Measurements from ENCODE around the gene KCNQ1.

Gene KCNQ1, protein sequence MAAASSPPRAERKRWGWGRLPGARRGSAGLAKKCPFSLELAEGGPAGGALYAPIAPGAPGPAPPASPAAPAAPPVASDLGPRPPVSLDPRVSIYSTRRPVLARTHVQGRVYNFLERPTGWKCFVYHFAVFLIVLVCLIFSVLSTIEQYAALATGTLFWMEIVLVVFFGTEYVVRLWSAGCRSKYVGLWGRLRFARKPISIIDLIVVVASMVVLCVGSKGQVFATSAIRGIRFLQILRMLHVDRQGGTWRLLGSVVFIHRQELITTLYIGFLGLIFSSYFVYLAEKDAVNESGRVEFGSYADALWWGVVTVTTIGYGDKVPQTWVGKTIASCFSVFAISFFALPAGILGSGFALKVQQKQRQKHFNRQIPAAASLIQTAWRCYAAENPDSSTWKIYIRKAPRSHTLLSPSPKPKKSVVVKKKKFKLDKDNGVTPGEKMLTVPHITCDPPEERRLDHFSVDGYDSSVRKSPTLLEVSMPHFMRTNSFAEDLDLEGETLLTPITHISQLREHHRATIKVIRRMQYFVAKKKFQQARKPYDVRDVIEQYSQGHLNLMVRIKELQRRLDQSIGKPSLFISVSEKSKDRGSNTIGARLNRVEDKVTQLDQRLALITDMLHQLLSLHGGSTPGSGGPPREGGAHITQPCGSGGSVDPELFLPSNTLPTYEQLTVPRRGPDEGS

DNA sequence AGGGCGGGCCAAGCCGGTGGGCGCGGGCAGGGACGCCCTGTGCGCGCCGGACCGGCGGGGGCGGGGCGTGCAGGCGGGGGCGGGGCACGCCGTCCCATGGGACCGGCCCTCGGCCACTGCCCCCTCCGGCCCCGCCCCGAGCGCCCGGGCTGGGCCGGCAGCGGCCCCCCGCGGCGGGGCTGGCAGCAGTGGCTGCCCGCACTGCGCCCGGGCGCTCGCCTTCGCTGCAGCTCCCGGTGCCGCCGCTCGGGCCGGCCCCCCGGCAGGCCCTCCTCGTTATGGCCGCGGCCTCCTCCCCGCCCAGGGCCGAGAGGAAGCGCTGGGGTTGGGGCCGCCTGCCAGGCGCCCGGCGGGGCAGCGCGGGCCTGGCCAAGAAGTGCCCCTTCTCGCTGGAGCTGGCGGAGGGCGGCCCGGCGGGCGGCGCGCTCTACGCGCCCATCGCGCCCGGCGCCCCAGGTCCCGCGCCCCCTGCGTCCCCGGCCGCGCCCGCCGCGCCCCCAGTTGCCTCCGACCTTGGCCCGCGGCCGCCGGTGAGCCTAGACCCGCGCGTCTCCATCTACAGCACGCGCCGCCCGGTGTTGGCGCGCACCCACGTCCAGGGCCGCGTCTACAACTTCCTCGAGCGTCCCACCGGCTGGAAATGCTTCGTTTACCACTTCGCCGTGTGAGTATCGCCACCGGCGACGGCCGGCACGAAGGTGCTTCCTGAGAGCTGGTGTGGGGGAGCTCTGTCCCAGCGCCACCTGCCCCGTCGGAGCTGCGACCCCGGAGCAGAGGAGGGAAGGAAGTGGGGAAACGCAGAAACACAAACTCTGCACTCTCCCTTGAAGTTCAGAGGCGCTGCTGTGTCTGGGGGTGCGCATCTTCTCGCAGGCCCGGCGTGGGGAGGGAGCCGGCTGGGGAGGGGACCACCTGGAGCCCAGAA, at the start of gene KCNQ1:
Gene KCNQ1, plus strand, starts transcription at position 188 of the 925 bp plus-strand sequence. Its CDS starts 91 bp downstream, at position 279.
- no peak for DNase-seq

DNA sequence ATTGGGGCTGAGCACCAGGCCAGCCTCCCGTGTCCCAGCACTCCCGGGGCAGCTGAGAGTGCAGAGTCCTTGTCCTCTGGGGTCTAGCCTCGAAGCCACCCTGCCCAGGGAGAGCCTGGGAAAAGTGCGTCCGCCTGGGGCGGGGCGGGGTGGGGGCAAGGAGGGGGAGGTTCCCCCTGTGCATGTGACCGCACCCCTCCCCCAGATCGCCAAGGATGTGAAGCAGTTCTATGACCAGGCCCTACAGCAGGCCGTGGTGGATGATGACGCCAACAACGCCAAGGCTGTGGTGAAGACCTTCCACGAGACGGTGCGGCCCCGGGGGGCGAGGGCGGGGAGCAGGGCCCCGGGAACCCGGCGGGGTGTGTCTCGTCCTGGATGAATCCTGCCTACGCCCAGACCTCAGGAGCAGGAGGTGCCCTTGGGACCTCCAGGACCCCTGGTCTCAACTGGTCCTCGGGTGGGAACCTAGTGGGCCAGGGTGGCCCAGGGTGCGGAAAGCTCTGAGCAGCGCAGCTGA, 49.5 kb upstream of the KCNQ1 start:
- DNase-seq = no peak

DNA sequence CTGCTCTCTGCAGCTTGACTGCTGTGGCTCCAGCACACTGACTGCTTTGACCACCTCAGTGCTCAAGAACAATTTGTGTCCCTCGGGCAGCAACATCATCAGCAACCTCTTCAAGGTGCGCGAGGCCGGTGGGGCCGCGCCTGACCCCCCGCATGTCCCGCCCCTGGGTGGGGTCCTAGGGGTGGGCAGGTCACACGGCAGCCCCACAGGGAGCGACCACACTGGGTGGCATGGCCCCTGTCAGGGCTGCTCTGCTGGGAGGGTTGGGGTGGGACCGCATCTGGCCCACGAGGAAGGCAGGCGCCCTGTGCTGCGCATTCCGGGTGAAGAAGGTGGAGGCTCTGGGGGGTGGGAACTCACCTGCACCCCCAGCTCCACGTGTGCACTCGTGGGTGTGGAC, 49.0 kb upstream of the KCNQ1 start:
- no peak for DNase-seq

DNA sequence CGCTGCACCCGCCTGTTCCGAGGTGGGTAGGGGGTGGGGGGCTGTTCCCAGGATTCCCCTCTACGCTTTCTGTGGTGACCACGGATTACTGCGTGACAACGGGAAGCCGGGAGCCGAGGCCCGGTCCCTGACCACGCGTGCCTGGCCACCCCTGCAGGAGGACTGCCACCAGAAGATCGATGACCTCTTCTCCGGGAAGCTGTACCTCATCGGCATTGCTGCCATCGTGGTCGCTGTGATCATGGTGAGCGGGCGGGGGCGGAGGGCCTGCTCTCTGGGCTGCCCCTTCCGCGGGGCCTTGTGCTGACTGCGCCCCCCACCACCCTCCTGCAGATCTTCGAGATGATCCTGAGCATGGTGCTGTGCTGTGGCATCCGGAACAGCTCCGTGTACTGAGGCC, 48.3 kb upstream of the KCNQ1 start:
- DNase-seq = no peak

DNA sequence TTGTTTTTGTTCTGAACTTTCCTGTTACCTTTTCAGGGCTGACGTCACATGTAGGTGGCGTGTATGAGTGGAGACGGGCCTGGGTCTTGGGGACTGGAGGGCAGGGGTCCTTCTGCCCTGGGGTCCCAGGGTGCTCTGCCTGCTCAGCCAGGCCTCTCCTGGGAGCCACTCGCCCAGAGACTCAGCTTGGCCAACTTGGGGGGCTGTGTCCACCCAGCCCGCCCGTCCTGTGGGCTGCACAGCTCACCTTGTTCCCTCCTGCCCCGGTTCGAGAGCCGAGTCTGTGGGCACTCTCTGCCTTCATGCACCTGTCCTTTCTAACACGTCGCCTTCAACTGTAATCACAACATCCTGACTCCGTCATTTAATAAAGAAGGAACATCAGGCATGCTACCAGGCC, 47.8 kb upstream of the KCNQ1 start:
- DNase-seq = no peak

DNA sequence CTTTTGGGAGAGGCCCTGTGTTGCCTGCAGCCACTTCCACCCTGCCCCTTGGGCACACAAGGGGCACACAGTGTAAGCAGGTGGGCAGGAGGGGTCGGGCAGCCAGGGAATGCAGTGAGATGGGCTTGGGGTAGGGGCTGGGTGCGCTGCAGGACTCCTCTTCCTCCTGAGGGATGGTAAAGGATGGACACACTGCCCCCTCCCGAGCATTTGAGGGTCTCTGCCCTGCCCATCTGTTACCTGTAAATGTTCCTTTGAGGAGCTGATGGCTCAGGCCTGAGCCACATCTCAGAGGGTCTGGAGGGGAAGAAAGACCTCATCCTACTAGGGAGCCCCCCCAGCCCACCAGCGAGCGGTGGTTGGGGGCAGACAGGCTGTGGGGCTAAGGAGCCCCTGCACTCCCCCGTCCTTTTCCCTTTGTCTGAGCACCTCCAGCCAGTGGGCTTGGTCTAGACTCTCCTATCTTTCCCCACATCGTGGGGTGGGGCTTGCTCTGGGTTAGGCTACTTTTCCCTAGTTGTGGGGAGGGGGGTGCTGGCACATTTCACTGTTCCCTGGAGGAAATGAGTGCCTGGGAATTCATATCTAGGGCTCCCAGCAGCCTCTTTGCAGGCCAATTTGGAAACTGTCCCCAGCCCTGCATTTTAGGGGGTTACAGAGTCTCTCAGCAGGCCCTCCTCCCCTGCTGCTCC, 46.0 kb upstream of the KCNQ1 start:
- no peak for DNase-seq

DNA sequence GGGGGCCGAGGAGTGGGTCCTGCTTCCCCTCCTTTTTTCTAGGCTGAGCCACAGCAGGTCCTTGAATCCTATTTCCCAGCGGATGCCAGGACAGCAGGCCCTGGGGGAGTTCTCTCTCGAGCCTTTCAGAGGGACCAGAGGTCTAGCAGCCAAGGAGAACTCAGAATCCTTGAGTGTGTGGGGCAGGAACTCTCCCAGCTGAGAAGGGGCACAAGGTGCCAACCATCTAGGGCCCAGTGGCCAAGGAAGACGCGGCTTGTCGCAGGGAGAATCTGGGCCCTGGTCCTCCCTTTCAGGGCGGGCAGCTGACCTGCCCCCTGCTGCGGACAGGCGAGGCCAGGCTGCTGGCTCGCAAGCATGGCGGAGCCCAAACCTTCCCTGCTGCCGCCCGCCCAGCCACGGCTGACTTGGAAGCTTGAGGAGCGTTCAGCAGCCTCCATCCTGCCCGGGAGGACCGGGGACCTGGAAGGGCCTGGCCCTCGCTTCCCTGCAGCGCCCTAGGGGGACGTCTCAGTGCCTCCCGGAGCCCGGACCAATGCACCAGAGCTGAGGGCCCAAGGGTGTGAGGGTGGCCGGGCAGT, 45.2 kb upstream of the KCNQ1 start:
- DNase-seq = no peak

DNA sequence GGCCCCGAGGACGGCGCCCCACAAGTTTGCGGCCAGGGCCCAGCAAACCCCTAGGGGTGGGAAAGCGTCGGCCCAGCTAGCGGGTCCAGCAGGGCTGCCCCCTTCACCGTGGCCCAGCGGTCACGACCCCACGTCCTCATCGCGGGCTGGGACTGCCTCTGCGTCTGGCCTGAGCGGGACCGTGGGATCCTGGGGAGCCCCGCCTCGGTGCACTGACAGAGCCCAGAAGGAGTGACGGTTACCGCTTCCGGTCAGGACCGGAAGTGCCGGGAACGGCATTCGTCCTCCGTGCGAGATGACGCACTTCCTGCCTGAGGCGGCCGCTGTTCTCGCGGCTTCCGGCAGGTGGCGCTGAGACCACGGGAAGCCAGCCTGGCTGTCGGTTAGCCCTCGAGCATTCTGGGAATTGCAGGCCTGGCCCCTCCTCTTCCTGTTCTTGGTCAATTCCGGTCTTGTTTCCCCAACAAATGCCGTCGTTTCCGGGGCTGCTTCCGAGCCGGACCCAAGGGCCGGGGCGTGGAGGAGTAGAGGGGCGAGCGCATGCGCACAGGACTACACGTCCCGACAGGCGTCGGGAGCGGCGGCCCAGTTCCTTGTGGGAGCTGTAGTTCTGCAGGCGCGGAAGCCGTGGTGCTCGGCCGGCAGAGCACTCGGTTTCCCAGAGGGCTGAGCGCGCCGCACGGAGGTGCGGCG, 44.6 kb upstream of the KCNQ1 start, which contains the start of gene TSSC4:
Gene TSSC4, plus strand, starts transcription at position 682 of the 693 bp plus-strand sequence. CDS start 1,884 bp downstream, outside the sequence.
- DNase-seq = peak; percentile 96

DNA sequence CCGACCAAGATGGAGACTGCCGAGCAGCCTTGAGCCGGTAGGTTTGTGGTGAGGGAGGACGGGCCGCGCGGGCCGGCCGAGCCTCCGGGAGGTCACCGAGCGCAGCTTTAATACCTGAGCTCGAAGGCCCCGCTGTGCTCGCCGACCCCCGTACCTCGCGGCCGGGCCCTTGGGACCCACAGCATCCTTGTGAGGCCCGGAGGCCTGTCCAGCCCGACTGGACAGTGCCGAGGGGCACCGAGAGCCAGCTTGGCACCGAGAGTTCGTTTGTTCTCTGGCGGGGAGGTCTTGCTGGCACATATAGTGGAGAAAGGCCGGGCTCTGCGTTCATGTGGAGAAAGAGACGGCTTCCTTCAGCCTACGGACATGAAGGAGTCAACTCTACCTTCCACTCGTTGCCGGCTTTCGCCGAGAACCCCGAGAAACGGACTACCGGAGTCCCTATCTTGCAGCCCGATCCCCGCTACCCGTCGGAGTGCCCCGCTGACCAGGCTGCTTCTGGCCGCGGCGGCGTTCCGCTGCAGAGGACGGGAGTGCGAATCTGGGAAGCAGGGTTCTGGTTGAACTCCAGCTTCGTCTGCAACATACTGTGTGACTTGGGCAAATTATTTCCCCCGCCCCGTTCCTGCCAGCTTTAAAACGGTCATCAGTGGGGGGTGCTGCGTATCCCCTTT, 43.9 kb upstream of the KCNQ1 start:
- DNase-seq = no peak

DNA sequence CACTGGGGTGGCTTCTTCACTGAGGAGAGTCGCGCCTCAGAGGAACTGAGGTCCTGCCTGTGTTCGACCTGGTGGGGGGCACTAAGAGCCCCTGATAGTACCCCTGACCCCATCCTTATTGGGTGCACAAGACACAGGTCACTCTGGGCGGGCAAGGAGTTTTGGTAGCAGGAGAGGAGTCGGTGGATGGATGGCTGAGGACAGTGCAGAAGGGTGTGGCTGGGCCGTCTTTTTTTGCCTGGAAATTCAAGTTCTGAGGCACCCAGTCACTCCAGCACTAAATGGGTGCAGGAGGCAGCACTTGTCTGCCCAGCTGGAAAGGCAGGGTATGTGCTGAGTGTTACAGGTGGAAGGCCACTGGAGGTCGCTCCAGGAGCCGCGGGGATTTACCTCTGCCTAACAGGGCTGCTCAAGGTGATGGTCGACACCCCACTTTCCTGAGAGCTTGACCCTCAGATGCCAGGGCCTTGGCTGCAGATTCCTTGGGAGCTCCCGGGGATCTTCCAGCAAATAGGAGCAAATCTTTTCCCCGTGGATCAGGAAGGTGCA, 43.3 kb upstream of the KCNQ1 start:
- no peak for DNase-seq

DNA sequence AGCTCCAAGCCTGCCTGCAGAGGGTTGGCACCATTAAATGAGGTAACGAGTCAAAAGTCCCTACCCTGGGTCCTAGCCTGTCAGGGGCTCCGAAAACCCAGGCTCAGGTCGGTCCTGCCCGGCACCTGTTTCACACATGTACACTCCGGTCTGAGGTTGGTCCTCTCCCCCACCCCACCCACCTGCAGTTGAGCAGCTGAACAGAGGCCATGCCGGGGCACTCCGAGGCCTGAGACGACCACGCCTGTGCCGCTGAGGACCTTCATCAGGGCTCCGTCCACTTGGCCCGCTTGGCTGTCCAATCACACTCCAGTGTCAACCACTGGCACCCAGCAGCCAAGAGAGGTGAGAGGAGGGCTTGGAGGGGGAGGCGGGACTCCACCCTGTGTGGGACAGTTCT, 42.7 kb upstream of the KCNQ1 start:
- DNase-seq = no peak

DNA sequence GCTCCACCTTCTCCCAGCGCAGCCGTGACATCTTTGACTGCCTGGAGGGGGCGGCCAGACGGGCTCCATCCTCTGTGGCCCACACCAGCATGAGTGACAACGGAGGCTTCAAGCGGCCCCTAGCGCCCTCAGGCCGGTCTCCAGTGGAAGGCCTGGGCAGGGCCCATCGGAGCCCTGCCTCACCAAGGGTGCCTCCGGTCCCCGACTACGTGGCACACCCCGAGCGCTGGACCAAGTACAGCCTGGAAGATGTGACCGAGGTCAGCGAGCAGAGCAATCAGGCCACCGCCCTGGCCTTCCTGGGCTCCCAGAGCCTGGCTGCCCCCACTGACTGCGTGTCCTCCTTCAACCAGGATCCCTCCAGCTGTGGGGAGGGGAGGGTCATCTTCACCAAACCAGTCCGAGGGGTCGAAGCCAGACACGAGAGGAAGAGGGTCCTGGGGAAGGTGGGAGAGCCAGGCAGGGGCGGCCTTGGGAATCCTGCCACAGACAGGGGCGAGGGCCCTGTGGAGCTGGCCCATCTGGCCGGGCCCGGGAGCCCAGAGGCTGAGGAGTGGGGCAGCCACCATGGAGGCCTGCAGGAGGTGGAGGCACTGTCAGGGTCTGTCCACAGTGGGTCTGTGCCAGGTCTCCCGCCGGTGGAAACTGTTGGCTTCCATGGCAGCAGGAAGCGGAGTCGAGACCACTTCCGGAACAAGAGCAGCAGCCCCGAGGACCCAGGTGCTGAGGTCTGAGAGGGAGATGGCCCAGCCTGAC, 41.7 kb upstream of the KCNQ1 start:
- DNase-seq = no peak

DNA sequence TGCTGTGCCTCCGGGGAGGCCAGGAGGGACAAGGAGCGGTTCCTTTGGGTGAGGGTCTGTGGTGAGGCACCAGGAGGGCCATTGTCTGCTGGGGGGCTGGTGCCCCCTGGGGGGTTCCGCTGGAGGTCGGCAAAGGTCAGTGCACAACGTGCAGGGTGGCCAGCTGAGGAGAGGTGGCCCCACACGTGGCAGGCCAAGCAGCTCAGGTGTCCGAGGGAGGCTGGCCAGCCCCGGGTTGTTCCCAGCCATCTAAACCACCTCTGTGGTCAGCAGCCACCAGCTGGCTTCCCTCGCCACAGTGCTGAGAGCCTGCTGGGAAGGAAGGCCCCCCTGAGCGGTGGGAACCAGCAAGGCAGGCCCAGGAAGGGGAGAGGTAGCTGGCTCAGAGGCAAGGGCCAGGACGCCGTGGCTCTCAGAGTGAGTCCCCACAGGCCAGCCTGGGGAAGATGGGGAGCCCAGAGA, 40.0 kb upstream of the KCNQ1 start:
- no peak for DNase-seq

DNA sequence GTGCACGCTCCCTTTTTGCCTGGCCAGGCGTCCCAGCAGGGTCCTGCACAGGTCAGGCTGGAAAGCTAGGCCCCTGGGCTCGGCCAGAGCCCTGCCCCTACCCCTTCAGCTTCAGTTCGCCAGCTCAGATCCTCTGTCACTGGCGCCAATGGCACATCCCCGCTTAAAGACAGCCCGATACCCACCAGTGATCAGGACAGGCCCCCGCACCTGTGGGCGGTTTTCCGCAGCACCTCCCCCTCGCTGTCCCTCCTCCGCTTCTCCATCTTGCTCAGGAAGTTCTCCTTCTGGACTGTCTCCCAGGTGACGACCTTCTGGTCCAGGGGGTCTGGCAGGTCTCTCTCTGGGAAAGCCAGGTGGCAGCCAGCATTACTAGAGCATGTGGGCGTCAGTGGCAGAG, 38.4 kb upstream of the KCNQ1 start:
- DNase-seq = no peak

DNA sequence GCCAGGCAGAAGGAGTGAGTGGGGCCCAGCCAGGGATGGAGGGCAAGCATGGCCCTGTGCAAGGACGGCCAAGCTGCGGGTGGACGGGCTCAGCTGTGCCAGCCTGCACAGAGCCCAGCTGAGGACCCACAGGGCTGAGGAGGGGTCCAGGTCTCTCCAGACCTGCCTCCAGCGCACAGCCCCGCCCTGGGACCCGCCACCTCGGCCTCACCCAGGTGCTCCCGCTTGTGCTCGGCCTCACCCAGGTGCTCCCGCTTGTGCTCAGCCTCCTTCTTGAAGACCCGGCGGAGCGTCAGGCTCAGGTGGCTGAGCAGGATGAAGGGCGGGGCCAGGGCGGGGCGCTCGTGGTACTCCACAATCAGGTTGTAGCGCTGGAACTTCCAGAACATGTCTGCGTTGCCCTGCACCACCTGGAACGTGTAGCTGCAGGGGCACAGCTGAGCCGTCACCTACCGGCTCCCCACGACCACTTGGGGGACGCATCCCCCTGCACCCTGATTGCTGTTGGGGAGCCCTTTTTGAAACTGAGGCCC, 37.9 kb upstream of the KCNQ1 start:
- no peak for DNase-seq

DNA sequence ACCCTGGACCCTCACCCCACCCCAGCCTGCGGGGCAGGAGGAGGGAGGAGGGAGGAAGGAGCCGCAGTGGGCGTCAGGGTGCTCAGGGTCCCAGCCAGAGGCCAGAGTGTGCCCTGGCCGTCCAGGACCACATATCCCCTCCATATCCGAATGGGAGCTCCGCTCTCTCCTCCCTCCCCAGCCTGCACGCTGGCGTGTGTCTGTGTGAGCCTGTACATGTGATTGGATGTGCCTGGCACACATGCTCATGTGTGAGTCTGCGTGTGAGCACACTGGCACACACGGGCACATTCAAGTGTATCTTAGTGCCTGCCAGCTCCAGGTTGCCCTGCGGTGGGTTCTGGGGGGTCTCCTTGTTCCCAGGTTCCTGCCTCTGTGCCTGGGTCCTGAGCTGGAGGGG, 36.1 kb upstream of the KCNQ1 start:
- no peak for DNase-seq

DNA sequence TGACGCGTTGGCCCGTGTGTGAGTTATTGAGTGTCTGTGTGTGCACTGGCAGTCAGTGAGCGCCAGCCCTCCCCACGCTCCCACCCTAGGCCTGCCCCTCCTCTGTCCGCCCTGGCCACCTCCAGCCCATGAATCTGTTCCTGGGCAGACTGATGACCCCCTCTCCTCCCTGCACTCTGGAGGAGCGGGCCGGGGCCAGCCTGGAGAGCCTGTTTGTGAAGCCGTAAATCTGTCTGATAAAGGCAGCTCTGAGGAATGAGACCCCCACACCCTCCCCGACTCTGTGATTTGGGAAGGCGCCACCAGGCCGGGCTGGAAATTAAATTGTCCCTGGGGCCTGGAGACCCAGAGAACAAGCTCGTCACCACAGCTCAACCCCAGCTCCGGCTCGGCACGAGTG, 35.7 kb upstream of the KCNQ1 start:
- no peak for DNase-seq

DNA sequence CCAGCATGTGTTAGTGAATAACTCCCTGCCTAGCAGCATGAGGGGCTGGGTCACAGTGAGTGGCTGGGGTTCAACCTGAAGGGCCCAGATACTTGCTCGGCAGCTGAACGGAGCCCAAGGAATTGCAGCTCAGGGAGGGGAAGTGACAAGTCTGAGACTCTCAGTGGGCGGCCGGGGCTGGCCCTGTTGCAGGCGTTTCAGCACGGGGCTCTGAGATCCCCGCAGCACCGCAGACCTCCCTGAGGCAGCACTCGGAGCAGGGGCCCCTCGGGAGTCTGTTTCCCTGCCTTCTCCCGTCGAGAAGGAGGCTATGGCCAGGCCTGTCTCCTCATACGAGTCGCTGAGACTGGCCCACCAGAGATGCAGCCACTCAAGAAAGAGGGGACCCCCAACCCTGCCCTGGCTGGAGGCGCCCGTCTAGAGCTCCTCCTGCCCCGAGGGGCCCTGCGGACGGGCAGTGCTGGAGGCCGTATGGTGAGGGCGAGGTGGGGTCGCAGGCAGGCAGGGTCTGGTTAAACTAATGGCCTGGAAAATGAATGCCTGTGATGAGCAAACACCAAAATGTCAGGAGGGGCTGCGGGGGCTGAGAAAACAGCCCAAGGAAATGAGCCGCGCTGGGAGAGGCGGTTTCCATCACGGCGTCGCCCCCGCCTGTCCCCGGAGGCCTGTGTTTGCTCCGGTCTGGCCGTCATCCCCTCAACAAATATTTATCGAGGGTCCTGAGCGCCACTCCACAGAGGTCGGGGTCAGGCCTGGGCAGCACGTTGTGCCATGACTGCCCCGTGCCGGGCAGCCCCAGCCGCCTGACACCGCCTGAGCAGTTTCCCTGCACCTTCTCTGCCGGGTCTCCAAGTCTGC, 35.0 kb upstream of the KCNQ1 start:
- DNase-seq = no peak

All from NCI-H2171 treated with DMSO at 0.1 percent for 48 hours (cell line).